Omental fat pad (tissue), 4 donors: ENCODE results near the gene CRB1. TPM values are rescaled to one million over a fixed set of nuclear protein-coding genes. Genes with fewer than 3 reads are reported as not detected.
A peak's percentile ranks its signal among the peaks of the same experiment; 100 is the strongest.

Experiments
- ATAC-seq: fragments of 150-250 bp; one replicate; pipeline ENCODE4 v1.9.1; 2016; ENCODE audit warnings: mild to moderate bottlenecking, moderate library complexity; ENCODE audit not compliant: low FRiP score
- DNase-seq: peaks from one replicate; pipeline ENCODE4 v3.0.0-alpha.2; 2019; ENCODE audit warnings: low spot score
- CTCF ChIP-seq, 3 donors: fragments of 450-650 bp; IDR thresholded peaks; one replicate each; pipeline ENCODE4 v1.5.1; 2016 to 2017; ENCODE audit warnings: antibody characterized with exemption in 3 of 3, mild to moderate bottlenecking in 3 of 3, moderate library complexity in 2 of 3
- total RNA-seq, 4 donors: library from RNA; depleted of rRNA; stranded (reverse); fragments of >200 nt; gene quantifications; one replicate each; pipeline ENCODE4 v1.1.0, GENCODE V29; 2016

Gene CRB1
- total RNA-seq, 4 donors from 2014 or later = 0.38 to 2.4 TPM; not detected in 2

DNA sequence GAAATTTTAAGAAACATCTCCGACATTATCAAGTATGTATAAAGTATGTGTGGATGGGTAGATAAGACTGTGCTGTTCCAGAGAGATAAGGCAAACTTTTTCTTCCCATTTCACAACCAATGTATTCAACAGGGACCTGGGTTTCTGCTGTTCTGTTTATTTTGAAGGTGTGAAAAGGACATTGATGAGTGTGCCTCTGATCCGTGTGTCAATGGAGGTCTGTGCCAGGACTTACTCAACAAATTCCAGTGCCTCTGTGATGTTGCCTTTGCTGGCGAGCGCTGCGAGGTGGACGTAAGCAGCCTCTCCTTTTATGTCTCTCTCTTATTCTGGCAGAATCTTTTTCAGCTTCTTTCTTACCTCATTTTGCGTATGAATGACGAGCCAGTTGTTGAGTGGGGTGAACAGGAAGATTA, 174.0 kb downstream of the CRB1 start:
- ATAC-seq = peak; percentile 93
- peak; percentile 24 for DNase-seq
- TF ChIP-seq CTCF (IDR thresholded peaks at IDR 0.05) = no peak

DNA sequence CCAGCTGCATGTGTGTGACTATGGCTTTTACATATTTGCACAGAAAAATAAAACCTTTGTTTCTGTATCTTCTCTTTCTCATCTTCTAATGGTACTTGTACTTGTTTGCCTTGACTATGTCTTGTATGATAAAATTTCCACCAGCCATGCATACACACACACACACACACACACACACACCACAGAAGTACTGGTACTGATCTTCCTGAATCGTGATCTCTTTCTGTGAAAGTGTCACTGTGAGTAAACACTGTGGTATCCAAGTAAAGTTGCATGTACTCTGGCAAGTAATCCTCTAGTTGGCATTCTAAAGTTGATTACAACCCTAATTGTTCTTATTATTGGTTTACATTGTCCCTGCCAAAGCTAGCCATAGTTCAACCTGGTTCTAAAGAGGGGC, 176.7 kb downstream of the CRB1 start:
- DNase-seq (no peak), ATAC-seq (no peak)
- no peak for TF ChIP-seq CTCF (IDR thresholded peaks at IDR 0.05)

DNA sequence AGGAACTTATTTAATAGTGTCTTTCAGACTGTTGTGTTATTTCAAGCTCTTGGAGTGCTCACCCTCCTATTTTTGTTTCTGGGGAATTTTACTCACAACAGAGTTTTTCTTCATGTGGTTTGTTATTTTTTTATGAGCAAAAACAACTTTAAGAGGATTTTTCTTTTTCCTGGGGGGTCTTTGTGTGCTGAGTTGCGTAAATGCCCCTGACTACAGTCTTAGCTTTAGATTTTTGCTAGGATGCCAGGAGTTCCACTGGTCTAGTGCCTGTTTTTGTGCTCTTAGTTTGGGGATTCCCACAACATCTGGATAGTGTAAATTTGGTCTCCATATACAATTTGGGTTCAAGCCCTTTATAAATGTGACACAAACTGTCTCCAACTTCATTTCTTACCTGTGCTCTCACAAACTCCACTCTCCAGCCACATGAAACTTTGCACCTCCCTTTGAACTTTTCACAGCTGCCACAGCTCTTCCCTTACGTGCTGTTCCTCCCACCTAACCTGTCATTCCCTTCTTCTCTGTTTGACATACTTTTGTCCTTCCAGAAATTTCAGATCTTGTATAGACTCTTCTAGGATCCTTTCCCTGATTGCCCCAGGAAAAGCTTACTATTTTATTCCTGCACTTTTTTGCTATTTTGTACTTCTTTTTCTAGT, 180.2 kb downstream of the CRB1 start:
- ATAC-seq = no peak
- DNase-seq = no peak
- no peak for TF ChIP-seq CTCF (IDR thresholded peaks at IDR 0.05)

- no peak for TF ChIP-seq CTCF (IDR thresholded peaks at IDR 0.05)
- ATAC-seq (no peak), DNase-seq (no peak)
Observed at GRCh38 chr1:197451381-197451780, 183.3 kb downstream of the CRB1 start.

DNA sequence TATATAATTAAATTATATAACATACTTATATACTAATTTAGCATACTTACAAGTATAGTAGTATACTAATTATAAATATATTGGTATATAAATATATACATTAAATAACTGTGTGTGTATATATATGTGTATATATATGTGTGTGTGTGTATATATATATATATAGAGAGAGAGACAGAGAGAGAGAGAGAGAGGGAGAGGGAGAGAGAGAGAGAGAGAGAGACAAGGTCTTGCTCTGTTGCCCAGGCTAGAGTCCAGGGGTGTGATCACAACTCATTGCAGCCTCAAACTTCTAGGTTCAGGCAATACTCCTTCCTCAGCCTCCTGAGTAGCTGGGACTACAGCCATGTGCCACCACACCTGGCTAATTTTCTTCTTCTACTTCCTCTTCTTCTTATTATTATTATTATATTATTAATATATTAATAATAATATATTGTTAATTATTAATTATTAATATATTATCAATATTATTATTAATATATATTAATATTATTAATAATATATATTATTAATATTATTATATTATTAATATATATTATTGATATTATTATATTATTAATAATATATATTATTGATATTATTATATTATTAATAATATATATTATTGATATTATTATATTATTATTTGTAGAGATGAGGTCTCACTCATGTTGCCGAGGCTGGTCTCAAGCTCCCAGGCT, 185.5 kb downstream of the CRB1 start:
- DNase-seq (no peak), ATAC-seq (no peak)
- no peak for TF ChIP-seq CTCF (IDR thresholded peaks at IDR 0.05)

- TF ChIP-seq CTCF (IDR thresholded peaks at IDR 0.05) = no peak
- ATAC-seq (no peak), DNase-seq (no peak)
Observed at GRCh38 chr1:197462539-197462938, 194.5 kb downstream of the CRB1 start.

DNA sequence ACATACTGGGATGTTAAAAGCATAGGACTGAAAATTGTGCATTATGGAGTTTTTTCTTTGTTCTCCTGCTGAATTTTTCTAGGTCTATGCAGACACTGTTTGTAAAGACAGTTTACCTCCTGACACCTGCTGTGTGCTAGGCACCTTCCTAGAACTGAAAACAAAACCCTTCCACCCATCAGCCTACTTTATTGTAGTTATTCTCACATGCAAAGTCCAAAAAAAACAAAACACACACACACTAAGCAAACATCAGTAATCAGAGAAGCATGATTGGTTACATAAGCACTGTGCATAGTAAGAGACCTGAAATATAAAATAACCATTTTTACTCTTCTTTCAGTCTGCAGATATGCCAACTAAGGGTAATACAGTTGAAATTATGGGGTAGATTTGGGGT, 195.1 kb downstream of the CRB1 start:
- no peak for DNase-seq
- TF ChIP-seq CTCF (IDR thresholded peaks at IDR 0.05) = no peak
- ATAC-seq = no peak
